ENCODE results near the gene SLC35F4. TPM values are rescaled to one million over a fixed set of nuclear protein-coding genes. Genes with fewer than 3 reads are reported as not detected.
"Not testable (repeated sequence)": the region's sequence is repeated elsewhere in the genome, so short reads cannot be mapped to it uniquely, and the experiment has no call there.

SLC35F4 gene
- total and polyA plus RNA-seq, 2 donors from 2014 or later: 0.30 TPM; not detected in 1

DNA sequence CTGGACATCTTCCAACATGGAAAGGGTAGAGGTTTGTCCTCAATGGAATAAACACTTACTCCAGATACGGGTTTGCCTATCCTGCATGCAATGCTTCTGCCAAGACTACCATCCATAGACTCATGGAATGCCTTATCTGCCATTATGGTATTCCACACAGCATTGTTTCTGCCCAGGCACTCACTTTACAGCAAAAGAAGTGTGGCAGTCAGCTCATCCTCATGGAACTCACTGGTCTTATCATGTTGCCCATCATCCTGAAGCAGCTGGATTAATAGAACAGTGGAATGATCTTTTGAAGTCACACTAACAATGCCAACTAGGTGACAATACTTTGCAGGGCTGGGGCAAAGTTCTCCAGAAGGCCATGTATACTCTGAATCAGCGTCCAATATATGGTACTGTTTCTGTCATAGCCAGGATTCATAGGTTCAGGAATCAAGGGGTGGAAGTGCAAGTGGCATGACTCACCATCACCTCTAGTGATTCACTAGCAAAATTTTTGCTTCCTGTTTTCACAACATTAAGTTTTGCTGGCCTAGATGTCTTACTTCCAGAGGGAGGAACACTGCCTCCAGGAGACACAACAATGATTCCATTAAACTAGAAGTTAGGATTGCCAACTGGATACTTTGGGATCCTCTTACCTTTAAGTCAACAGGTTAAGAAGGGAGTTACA, 140.4 kb downstream of the SLC35F4 start:
- H3K4me3 ChIP-seq (ENCODE audit: low read length in 3 of 3): no peak overlapping the region
- TF ChIP-seq, protein P1, sequence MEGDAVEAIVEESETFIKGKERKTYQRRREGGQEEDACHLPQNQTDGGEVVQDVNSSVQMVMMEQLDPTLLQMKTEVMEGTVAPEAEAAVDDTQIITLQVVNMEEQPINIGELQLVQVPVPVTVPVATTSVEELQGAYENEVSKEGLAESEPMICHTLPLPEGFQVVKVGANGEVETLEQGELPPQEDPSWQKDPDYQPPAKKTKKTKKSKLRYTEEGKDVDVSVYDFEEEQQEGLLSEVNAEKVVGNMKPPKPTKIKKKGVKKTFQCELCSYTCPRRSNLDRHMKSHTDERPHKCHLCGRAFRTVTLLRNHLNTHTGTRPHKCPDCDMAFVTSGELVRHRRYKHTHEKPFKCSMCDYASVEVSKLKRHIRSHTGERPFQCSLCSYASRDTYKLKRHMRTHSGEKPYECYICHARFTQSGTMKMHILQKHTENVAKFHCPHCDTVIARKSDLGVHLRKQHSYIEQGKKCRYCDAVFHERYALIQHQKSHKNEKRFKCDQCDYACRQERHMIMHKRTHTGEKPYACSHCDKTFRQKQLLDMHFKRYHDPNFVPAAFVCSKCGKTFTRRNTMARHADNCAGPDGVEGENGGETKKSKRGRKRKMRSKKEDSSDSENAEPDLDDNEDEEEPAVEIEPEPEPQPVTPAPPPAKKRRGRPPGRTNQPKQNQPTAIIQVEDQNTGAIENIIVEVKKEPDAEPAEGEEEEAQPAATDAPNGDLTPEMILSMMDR (IDR thresholded peaks at IDR 0.05; ENCODE audit: borderline replicate concordance, extremely low read depth, insufficient read depth): no peak
- no peak overlapping the region for H3K9ac ChIP-seq (ENCODE audit: low read length in 3 of 3)
- H3K27me3 ChIP-seq (ENCODE audit: control insufficient read depth, insufficient read depth, low read length): no peaks in the 10 kb centered on the region
- no peak overlapping the region for H3K27ac ChIP-seq (ENCODE audit: low read depth in 2 of 2, low read length in 2 of 2)
- FAIRE-seq (no peak), DNase-seq (no peak)
- no peaks in the 10 kb centered on the region for H3K4me1 ChIP-seq (ENCODE audit: control insufficient read depth in 2 of 3, insufficient read depth in 2 of 3, low read depth in 1 of 3, low read length in 3 of 3)
- H3K9me3 ChIP-seq (ENCODE audit: control insufficient read depth in 2 of 3, insufficient read depth in 1 of 3, low read length in 3 of 3): no peaks in the 10 kb centered on the region
- no peaks in the 10 kb centered on the region for H3K36me3 ChIP-seq (ENCODE audit: control insufficient read depth in 2 of 3, insufficient read depth in 3 of 3, low read length in 3 of 3)
- intact Hi-C loops (cut with DNase I): no loop called here

DNA sequence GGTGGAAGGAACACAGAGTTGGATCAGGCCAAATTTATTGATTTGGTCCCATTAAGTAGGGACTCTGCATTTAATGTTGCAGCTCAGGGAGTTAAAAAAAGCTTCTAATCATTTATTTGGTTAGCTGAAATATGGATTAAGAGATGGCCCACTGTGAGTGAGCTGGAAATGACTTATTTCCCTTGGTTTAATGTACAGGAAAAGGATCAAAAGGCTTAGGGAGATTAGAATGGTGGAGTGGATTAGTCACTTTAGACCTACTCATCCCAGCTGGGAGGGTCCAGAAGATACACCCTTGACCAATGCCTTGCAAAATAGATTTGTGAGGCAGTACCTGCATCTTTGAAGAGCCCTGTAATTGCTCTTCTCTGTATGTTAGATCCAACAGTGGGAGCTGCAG, 143.8 kb downstream of the SLC35F4 start:
- H3K9me3 ChIP-seq (ENCODE audit: control insufficient read depth in 2 of 3, insufficient read depth in 1 of 3, low read length in 3 of 3); H3K27me3 ChIP-seq (ENCODE audit: control insufficient read depth, insufficient read depth, low read length); intact Hi-C loops (cut with DNase I); H3K36me3 ChIP-seq (ENCODE audit: control insufficient read depth in 2 of 3, insufficient read depth in 3 of 3, low read length in 3 of 3); DNase-seq; H3K4me1 ChIP-seq (ENCODE audit: control insufficient read depth in 2 of 3, insufficient read depth in 2 of 3, low read depth in 1 of 3, low read length in 3 of 3); H3K27ac ChIP-seq (ENCODE audit: low read depth in 2 of 2, low read length in 2 of 2); FAIRE-seq; H3K9ac ChIP-seq (ENCODE audit: low read length in 3 of 3); H3K4me3 ChIP-seq (ENCODE audit: low read length in 3 of 3): not testable (repeated sequence)

DNA sequence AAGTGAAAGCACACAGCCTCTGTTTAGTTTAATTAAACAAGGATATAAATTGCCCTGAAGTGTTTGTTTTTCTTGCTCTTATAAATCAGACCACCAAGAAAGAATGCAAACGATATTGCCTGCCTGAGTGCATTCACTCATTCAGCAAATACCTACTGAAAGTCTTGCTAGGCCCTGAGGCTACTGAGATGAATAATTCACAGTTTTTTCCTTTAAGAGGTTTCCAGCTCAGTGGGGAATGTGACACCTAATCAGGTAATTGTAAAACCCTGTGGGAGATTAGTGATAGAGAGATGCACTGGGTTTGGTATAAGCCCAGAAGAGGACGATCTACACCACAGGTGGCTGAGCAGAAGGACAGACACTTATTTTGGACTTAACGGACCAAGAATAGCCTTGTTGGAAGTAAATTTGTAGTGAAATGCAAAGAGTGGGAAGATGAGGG, 151.4 kb downstream of the SLC35F4 start:
- intact Hi-C loops (cut with DNase I): no loop called here
- H3K36me3 ChIP-seq (ENCODE audit: control insufficient read depth in 2 of 3, insufficient read depth in 3 of 3, low read length in 3 of 3): no peaks in the 10 kb centered on the region
- FAIRE-seq (no peak), DNase-seq (peak in 4 of 5 donors; percentile 42 to 95 (median 76))
- H3K4me3 ChIP-seq (ENCODE audit: low read length in 3 of 3): no peak overlapping the region
- H3K27ac ChIP-seq (ENCODE audit: low read depth in 2 of 2, low read length in 2 of 2): no peak overlapping the region
- H3K27me3 ChIP-seq (ENCODE audit: control insufficient read depth, insufficient read depth, low read length): no peaks in the 10 kb centered on the region
- H3K9me3 ChIP-seq (ENCODE audit: control insufficient read depth in 2 of 3, insufficient read depth in 1 of 3, low read length in 3 of 3): peaks cover 0 to under 1% (median 0%) of the 10 kb centered on the region in 3 donors
- TF ChIP-seq, protein P1 (IDR thresholded peaks at IDR 0.05; ENCODE audit: borderline replicate concordance, extremely low read depth, insufficient read depth): no peak
- peaks cover 0 to 6% (median 0%) of the 10 kb centered on the region in 3 donors for H3K4me1 ChIP-seq (ENCODE audit: control insufficient read depth in 2 of 3, insufficient read depth in 2 of 3, low read depth in 1 of 3, low read length in 3 of 3)
- H3K9ac ChIP-seq (ENCODE audit: low read length in 3 of 3): no peak overlapping the region

DNA sequence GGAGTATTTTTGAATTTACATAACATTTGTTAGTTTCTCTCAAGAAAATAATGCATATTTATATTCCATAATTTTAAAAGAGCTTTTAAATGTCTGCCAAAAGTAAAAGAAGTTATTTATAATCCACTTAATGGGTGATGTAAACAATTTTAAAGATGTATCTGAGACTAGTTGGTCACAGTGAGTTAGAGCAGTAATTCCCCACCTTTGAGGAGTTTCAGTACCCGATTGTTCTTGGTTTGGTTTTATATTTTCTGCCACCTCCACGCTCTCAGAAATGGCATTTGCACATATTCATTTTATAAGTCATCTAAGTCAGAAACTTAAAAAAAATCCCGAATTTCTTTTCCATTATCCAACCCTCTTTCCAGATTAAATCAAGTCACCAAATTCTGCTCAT, 153.2 kb downstream of the SLC35F4 start:
- intact Hi-C loops (cut with DNase I): no loop called here
- Histone ChIP-seq H3K27me3 (ENCODE audit: control insufficient read depth, insufficient read depth, low read length) (no peaks in the 10 kb centered on the region), H3K9me3 (ENCODE audit: control insufficient read depth in 2 of 3, insufficient read depth in 1 of 3, low read length in 3 of 3) (no peaks in the 10 kb centered on the region), H3K4me3 (ENCODE audit: low read length in 3 of 3) (no peak overlapping the region), H3K27ac (ENCODE audit: low read depth in 2 of 2, low read length in 2 of 2) (no peak overlapping the region), H3K4me1 (ENCODE audit: control insufficient read depth in 2 of 3, insufficient read depth in 2 of 3, low read depth in 1 of 3, low read length in 3 of 3) (peaks cover 0 to 6% (median 0%) of the 10 kb centered on the region in 3 donors), H3K36me3 (ENCODE audit: control insufficient read depth in 2 of 3, insufficient read depth in 3 of 3, low read length in 3 of 3) (no peaks in the 10 kb centered on the region), H3K9ac (ENCODE audit: low read length in 3 of 3) (no peak overlapping the region)
- TF ChIP-seq, protein P1 (IDR thresholded peaks at IDR 0.05; ENCODE audit: borderline replicate concordance, extremely low read depth, insufficient read depth): no peak
- FAIRE-seq (no peak), DNase-seq (no peak)

All from kidney (tissue), 14 donors.